ENCODE data around the gene SH3YL1. TPM values are rescaled to one million over a fixed set of nuclear protein-coding genes. Genes with fewer than 3 reads are reported as not detected.

The SH3YL1 gene
- polyA plus RNA-seq, 1 of the 3 experiments (the other 2 are of a cell fraction), result 22.7 TPM

- TF ChIP-seq, protein P1, sequence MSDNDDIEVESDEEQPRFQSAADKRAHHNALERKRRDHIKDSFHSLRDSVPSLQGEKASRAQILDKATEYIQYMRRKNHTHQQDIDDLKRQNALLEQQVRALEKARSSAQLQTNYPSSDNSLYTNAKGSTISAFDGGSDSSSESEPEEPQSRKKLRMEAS (IDR thresholded peaks at IDR 0.05; ENCODE audit: low read depth), result no peak
Observed at GRCh38 chr2:237878-238277, 26.0 kb downstream of the SH3YL1 start (continued).

- no peaks in the 10 kb centered on the region for H3K9me2 ChIP-seq
- peaks cover under 1% of the 10 kb centered on the region; the same call in 1 of the 2 replicates for H3K9me3 ChIP-seq
- no peak for DNase-seq
- H3K79me2 ChIP-seq (ENCODE audit: insufficient read depth), result no peaks in the 10 kb centered on the region
- TF ChIP-seq EP300 (IDR thresholded peaks at IDR 0.05; ENCODE audit: borderline replicate concordance in 1 of 2, low read depth in 1 of 2, low read length in 1 of 2), result no peak
- TF ChIP-seq RCOR1 (IDR thresholded peaks at IDR 0.05; ENCODE audit: low read length), result no peak
- TF ChIP-seq, protein P1 (IDR thresholded peaks at IDR 0.05; ENCODE audit: low read depth), result no peak
- no peak for TF ChIP-seq EZH2phosphoT487 (IDR thresholded peaks at IDR 0.05; ENCODE audit: borderline replicate concordance, low read depth)
- no peak for TF ChIP-seq FOXM1 (IDR thresholded peaks at IDR 0.05; ENCODE audit: low read depth)
- TF ChIP-seq, protein P2, sequence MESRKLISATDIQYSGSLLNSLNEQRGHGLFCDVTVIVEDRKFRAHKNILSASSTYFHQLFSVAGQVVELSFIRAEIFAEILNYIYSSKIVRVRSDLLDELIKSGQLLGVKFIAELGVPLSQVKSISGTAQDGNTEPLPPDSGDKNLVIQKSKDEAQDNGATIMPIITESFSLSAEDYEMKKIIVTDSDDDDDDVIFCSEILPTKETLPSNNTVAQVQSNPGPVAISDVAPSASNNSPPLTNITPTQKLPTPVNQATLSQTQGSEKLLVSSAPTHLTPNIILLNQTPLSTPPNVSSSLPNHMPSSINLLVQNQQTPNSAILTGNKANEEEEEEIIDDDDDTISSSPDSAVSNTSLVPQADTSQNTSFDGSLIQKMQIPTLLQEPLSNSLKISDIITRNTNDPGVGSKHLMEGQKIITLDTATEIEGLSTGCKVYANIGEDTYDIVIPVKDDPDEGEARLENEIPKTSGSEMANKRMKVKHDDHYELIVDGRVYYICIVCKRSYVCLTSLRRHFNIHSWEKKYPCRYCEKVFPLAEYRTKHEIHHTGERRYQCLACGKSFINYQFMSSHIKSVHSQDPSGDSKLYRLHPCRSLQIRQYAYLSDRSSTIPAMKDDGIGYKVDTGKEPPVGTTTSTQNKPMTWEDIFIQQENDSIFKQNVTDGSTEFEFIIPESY (IDR thresholded peaks at IDR 0.05; ENCODE audit: borderline replicate concordance, low read depth), result no peak
- TF ChIP-seq GABPA (IDR thresholded peaks at IDR 0.05; ENCODE audit: low read depth), result no peak
- no peak for TF ChIP-seq REST (IDR thresholded peaks at IDR 0.05; ENCODE audit: low read depth, low read length)
- TF ChIP-seq TEAD4 (IDR thresholded peaks at IDR 0.05; ENCODE audit: borderline replicate concordance, insufficient read depth), result no peak
- no peak for TF ChIP-seq GATA2 (CRISPR knock-in tag; IDR thresholded peaks at IDR 0.05)
- TF ChIP-seq RFX5 (IDR thresholded peaks at IDR 0.05; ENCODE audit: low read length), result no peak
- TF ChIP-seq NRF1 (IDR thresholded peaks at IDR 0.05; ENCODE audit: low read depth, low read length), result no peak
- TF ChIP-seq FOSL2 (IDR thresholded peaks at IDR 0.05; ENCODE audit: borderline replicate concordance, low read depth), result no peak
- TF ChIP-seq RXRA (IDR thresholded peaks at IDR 0.05; ENCODE audit: borderline replicate concordance, low read depth), result no peak
- TF ChIP-seq IRF3 (IDR thresholded peaks at IDR 0.05; ENCODE audit: low read depth, low read length), result no peak
- TF ChIP-seq RAD21 (IDR thresholded peaks at IDR 0.05; ENCODE audit: low read length), result no peak
- no peak for TF ChIP-seq USF2 (IDR thresholded peaks at IDR 0.05; ENCODE audit: borderline replicate concordance, low read depth, low read length)
- no peaks in the 10 kb centered on the region for H4K20me1 ChIP-seq (ENCODE audit: insufficient read depth)
- CTCF ChIA-PET, result interaction anchor here (0.8 to 3.7 kb wide), 4 partner anchors 10 to 53 kb away, joined by 3 to 22 read pairs (median 4); partner anchors contain the start of gene ALKAL2
- no peak overlapping the region for H3K4me3 ChIP-seq (ENCODE audit: low read depth in 2 of 2, low read length in 1 of 2)
- H3K4me1 ChIP-seq (ENCODE audit: control insufficient read depth in 1 of 2, insufficient read depth in 2 of 2, low read depth in 1 of 2, low read length in 1 of 2), result no peaks in the 10 kb centered on the region
- H3K4me2 ChIP-seq, result no peak overlapping the region
- POLR2A ChIA-PET, result no interaction called here
- H3K27me3 ChIP-seq (ENCODE audit: insufficient read depth), result no peaks in the 10 kb centered on the region
- WGBS (ENCODE audit: low lambda C conversion rate), result 85% methylated on average over 6 of the region's 6 CpGs
- no peak overlapping the region for H3K27ac ChIP-seq (ENCODE audit: low read depth in 2 of 2, low read length in 1 of 2)
- no peak overlapping the region for H3K9ac ChIP-seq
- H3K36me3 ChIP-seq (replicated peaks in 1 of 2; ENCODE audit: control insufficient read depth in 1 of 2, insufficient read depth in 2 of 2, low read length in 1 of 2), result peaks cover 24 to 45% of the 10 kb centered on the region in 2 experiments
- no peaks in the 10 kb centered on the region for H3F3A ChIP-seq (replicated peaks; ENCODE audit: insufficient read depth)
- H2AFZ ChIP-seq (ENCODE audit: low read depth), result no peak overlapping the region
Observed at GRCh38 chr2:236993-237539, 26.8 kb downstream of the SH3YL1 start.

Data from SK-N-SH (cell line).